Breast epithelium (tissue), 4 donors: ENCODE data around the gene FRMD5. TPM values are rescaled to one million over a fixed set of nuclear protein-coding genes. Genes with fewer than 3 reads are reported as not detected.

Experiments
- DNase-seq, 2 donors: peaks; one replicate each; pipeline ENCODE4 v3.0.0-alpha.2; 2019; ENCODE audit warnings: low spot score in 2 of 2
- H3K27ac ChIP-seq, 2 donors: fragments of 200-600 bp; sonication (generic) in 1 of 2; one replicate each; pipeline ENCODE4 v1.5.1; 2016 to 2019; ENCODE audit warnings: mild to moderate bottlenecking in 1 of 2
- H3K27me3 ChIP-seq, 2 donors: fragments of 200-600 bp; sonication (generic) in 1 of 2; one replicate each; pipeline versions ENCODE4 v1.5.1 to v1.6.0; 2017 to 2019; ENCODE audit warnings: control low read depth in 1 of 2, mild to moderate bottlenecking in 1 of 2
- H3K36me3 ChIP-seq: fragments of 200-600 bp; one replicate; pipeline ENCODE4 v1.5.1; 2019
- H3K4me1 ChIP-seq, 2 donors: fragments of 200-600 bp; sonication (generic); one replicate each; pipeline ENCODE4 v1.5.1; 2016 to 2019; ENCODE audit warnings: control low read depth in 1 of 2
- H3K4me3 ChIP-seq, 3 donors: fragments of 200-600 bp; sonication (generic); 1 replicate in 2 of 3; 2 replicates in 1 of 3; pipeline ENCODE4 v1.5.1; 2016 to 2019; ENCODE audit warnings: mild to moderate bottlenecking in 3 of 3, moderate library complexity in 2 of 3
- H3K9me3 ChIP-seq, 2 donors: fragments of 200-600 bp; sonication (generic) in 1 of 2; one replicate each; pipeline ENCODE4 v1.5.1; 2016 to 2019; ENCODE audit warnings: control low read depth in 1 of 2
- CTCF ChIP-seq, 3 donors: fragments of 450-650 bp; IDR thresholded peaks; one replicate each; pipeline ENCODE4 v1.5.1; 2016 to 2017; ENCODE audit warnings: antibody characterized with exemption in 3 of 3, mild to moderate bottlenecking in 3 of 3, moderate library complexity in 3 of 3
- POLR2A ChIP-seq: fragments of 450-650 bp; IDR thresholded peaks from one replicate; pipeline ENCODE4 v1.6.1; 2016; ENCODE audit warnings: antibody characterized with exemption, mild to moderate bottlenecking, moderate library complexity
- POLR2AphosphoS5 ChIP-seq, 3 donors: sonication (generic); formaldehyde crosslinking; IDR thresholded peaks; one replicate each; pipeline ENCODE4 v1.6.1; 2017; ENCODE audit warnings: antibody characterized with exemption in 3 of 3
- intact Hi-C: fragments of 100-400 bp; cut with DNase I; formaldehyde crosslinking; loops from one replicate; pipeline ENCODE4 v1.15.1; 2023; ENCODE audit warnings: low total_unique reads
- total RNA-seq, 3 donors: library from RNA; depleted of rRNA; stranded (reverse); fragments of >200 nt; gene quantifications; one replicate each; pipeline ENCODE4 v1.1.0, GENCODE V29; 2016

The FRMD5 gene
- total RNA-seq, 3 donors from 2014 or later = 0.66 to 1.6 TPM; not detected in 1

- no peak for DNase-seq
- intact Hi-C loops = no loop called here
- no peaks in the 10 kb centered on the region for H3K4me1 ChIP-seq
- no peak for TF ChIP-seq CTCF (IDR thresholded peaks at IDR 0.05)
- TF ChIP-seq POLR2AphosphoS5 (IDR thresholded peaks at IDR 0.05) = no peak
- TF ChIP-seq POLR2A = no peak
- H3K36me3 ChIP-seq = no peaks in the 10 kb centered on the region
- no peak overlapping the region for H3K4me3 ChIP-seq
- H3K9me3 ChIP-seq = no peaks in the 10 kb centered on the region
- no peak overlapping the region for H3K27ac ChIP-seq
- H3K27me3 ChIP-seq = no peaks in the 10 kb centered on the region
Measured at GRCh38 chr15:44093836-44094235, 101.2 kb downstream of the FRMD5 start.

GRCh38 chr15:44092221-44092620 is 102.8 kb downstream of the FRMD5 start:
- H3K9me3 ChIP-seq = no peaks in the 10 kb centered on the region
- H3K27ac ChIP-seq = no peak overlapping the region
- H3K4me3 ChIP-seq = no peak overlapping the region
- intact Hi-C loops = no loop called here
- H3K36me3 ChIP-seq = no peaks in the 10 kb centered on the region
- H3K4me1 ChIP-seq = no peaks in the 10 kb centered on the region
- DNase-seq = no peak
- TF ChIP-seq CTCF (IDR thresholded peaks at IDR 0.05) (no peak), POLR2A (no peak), POLR2AphosphoS5 (IDR thresholded peaks at IDR 0.05) (no peak)
- H3K27me3 ChIP-seq = no peaks in the 10 kb centered on the region

- intact Hi-C loops = no loop called here
Measured at GRCh38 chr15:44087578-44088465, 107.2 kb downstream of the FRMD5 start.

GRCh38 chr15:44084770-44085169 is 110.3 kb downstream of the FRMD5 start:
- intact Hi-C loops = no loop called here
- Histone ChIP-seq H3K9me3 (no peaks in the 10 kb centered on the region), H3K36me3 (no peaks in the 10 kb centered on the region), H3K27me3 (no peaks in the 10 kb centered on the region), H3K4me3 (no peak overlapping the region), H3K4me1 (no peaks in the 10 kb centered on the region), H3K27ac (no peak overlapping the region)
- no peak for TF ChIP-seq POLR2AphosphoS5 (IDR thresholded peaks at IDR 0.05)
- TF ChIP-seq POLR2A = no peak
- no peak for TF ChIP-seq CTCF (IDR thresholded peaks at IDR 0.05)
- no peak for DNase-seq

More at GRCh38 chr15:44087578-44088465, 107.2 kb downstream of the FRMD5 start:
- H3K27ac ChIP-seq = no peak overlapping the region
- H3K9me3 ChIP-seq = no peaks in the 10 kb centered on the region
- no peaks in the 10 kb centered on the region for H3K4me1 ChIP-seq
- H3K27me3 ChIP-seq = no peaks in the 10 kb centered on the region
- no peak for TF ChIP-seq CTCF (IDR thresholded peaks at IDR 0.05)
- no peak for TF ChIP-seq POLR2AphosphoS5 (IDR thresholded peaks at IDR 0.05)
- TF ChIP-seq POLR2A = no peak
- H3K4me3 ChIP-seq = no peak overlapping the region
- H3K36me3 ChIP-seq = no peaks in the 10 kb centered on the region
- DNase-seq = no peak

GRCh38 chr15:44084171-44084570 is 110.9 kb downstream of the FRMD5 start:
- Histone ChIP-seq H3K36me3 (no peaks in the 10 kb centered on the region), H3K9me3 (no peaks in the 10 kb centered on the region), H3K27me3 (no peaks in the 10 kb centered on the region), H3K4me3 (no peak overlapping the region), H3K27ac (no peak overlapping the region), H3K4me1 (no peaks in the 10 kb centered on the region)
- no peak for TF ChIP-seq CTCF (IDR thresholded peaks at IDR 0.05)
- intact Hi-C loops = no loop called here
- no peak for DNase-seq
